Heart right ventricle (tissue), 16 donors: ENCODE measurements around the gene MBOAT2. TPM values are rescaled to one million over a fixed set of nuclear protein-coding genes. Genes with fewer than 3 reads are reported as not detected.
"Not testable (repeated sequence)": the region's sequence is repeated elsewhere in the genome, so short reads cannot be mapped to it uniquely, and the experiment has no call there.

Source experiments
- ATAC-seq, 8 donors: fragments of 200-7000 bp; cut with Tn5 transposase; one replicate each; pipeline ENCODE4 v1.9.1; 2020; ENCODE audit warnings: mild to moderate bottlenecking in 8 of 8, moderate library complexity in 8 of 8, moderate number of reproducible peaks in 1 of 8
- DNase-seq, 2 donors: peaks; one replicate each; pipeline ENCODE4 v3.0.0-alpha.2; 2020
- H3K27ac ChIP-seq, 10 donors: fragments of 200-600 bp; sonication (generic) in 2 of 10; one replicate each; pipeline versions ENCODE4 v1.5.0 to v1.8.0; 2020 to 2022; ENCODE audit warnings: mild to moderate bottlenecking in 3 of 10
- H3K27me3 ChIP-seq, 7 donors: fragments of 200-600 bp; one replicate each; pipeline ENCODE4 v1.8.0; 2021 to 2022; ENCODE audit warnings: mild to moderate bottlenecking in 2 of 7
- H3K36me3 ChIP-seq, 9 donors: fragments of 200-600 bp; sonication (generic) in 1 of 9; one replicate each; pipeline versions ENCODE4 v1.5.0 to v1.8.0; 2020 to 2022; ENCODE audit warnings: mild to moderate bottlenecking in 2 of 9
- H3K4me1 ChIP-seq, 9 donors: fragments of 200-600 bp; sonication (generic) in 1 of 9; one replicate each; pipeline versions ENCODE4 v1.5.0 to v1.8.0; 2020 to 2022; ENCODE audit warnings: mild to moderate bottlenecking in 4 of 9
- H3K4me3 ChIP-seq, 10 donors: fragments of 200-600 bp; sonication (generic) in 2 of 10; one replicate each; pipeline versions ENCODE4 v1.5.0 to v1.8.0; 2020 to 2022; ENCODE audit warnings: mild to moderate bottlenecking in 7 of 10, moderate library complexity in 2 of 10
- H3K9me3 ChIP-seq, 11 donors: fragments of 200-600 bp in 10 of 11; sonication (generic) in 2 of 11; one replicate each; pipeline versions ENCODE4 v1.5.0 to v1.8.0; 2013 to 2022; ENCODE audit warnings: mild to moderate bottlenecking in 2 of 11, control low read depth in 1 of 11, moderate library complexity in 1 of 11
- CTCF ChIP-seq, 9 donors: fragments of 200-600 bp; sonication (generic) in 2 of 9; IDR thresholded peaks; one replicate each; pipeline versions ENCODE4 v1.5.0 to v1.8.0; 2021 to 2022; ENCODE audit warnings: antibody characterized with exemption in 9 of 9, mild to moderate bottlenecking in 5 of 9, moderate library complexity in 1 of 9
- WGBS, 2 donors: extraction: QIAGEN DNeasy Blood & Tissue Kit; methylation state at CpG; one replicate each; pipeline ENCODE4 v1.1.7; 2013; ENCODE audit warnings: inconsistent platforms in 1 of 2; 5-methylcytosine and 5-hydroxymethylcytosine counted together
- intact Hi-C, 10 donors: fragments of 100-400 bp; cut with DNase I; formaldehyde crosslinking; loops; one replicate each; pipeline versions ENCODE4 v1.11.1 to v1.14.2; 2022
- polyA plus RNA-seq, 2 donors: library from polyadenylated mRNA; stranded (reverse); fragments of 200-250 nt; gene quantifications; one replicate each; pipeline ENCODE4 v1.2.3, GENCODE V29; 2013
- total RNA-seq, 10 donors: library from RNA; stranded (reverse); fragmentation: NEBNext Ultra II Directional in 3 of 10; extraction: Animal tissue kit (Norgen Biotek cat#: 25700) in 3 of 10; gene quantifications; one replicate each; pipeline versions ENCODE4 v1.2.1 to v1.2.4, GENCODE V29; 2021 to 2023
- donor health status: Arrhythmogenic right ventricular cardiomyopathy.
- donor health status: ischemic (EF 13 %, LVEDD 7.1; RV severe dilation, severe dysfunction).
- donor health status: healthy with polysubstance abuse.
- donor health status: DM: no; HTN: yes; CAD: no.
- donor health status: DM: no; HTN: no; CAD: no.
- donor health status: ischemic (EF 25% LVEDD 6.9; RV normal size, moderate dysfunction).
- donor health status: ischemic (EF 25% LVEDD 5.7; RV mildly dilated, moderate dysfunction).
- donor health status: healthy.
- donor health status: DM: yes; HTN: yes; CAD: no.
- donor health status: Ischemic cardiomyopathy.
- donor health status: ischemic (EF 35%, LVEDD 5.7; RV mildly dilated, moderate dysfunction).
- donor health status: nonischemic (EF 11% LVEDD 7.7; RV severe dilation, severe dysfunction).
- donor health status: DM: yes; HTN: yes; CAD: no.
- donor health status: PGD.
- donor health status: ischemic (EF 29% LVEDD 5.4; RV normal size, mild dysfunction).
- donor health status: nonischemic (EF 23%, LVEDD 6.1; RV moderate dilation, normal function).

Gene MBOAT2
- total and polyA plus RNA-seq, 12 donors: 6.3 to 35.3 (median 18.4) TPM

- H3K27me3 ChIP-seq: no peaks in the 10 kb centered on the region
- peaks cover 0 to 6% (median 0%) of the 10 kb centered on the region in 9 donors for H3K4me1 ChIP-seq
- H3K36me3 ChIP-seq: no peaks in the 10 kb centered on the region
- no peak overlapping the region for H3K27ac ChIP-seq
- DNase-seq (no peak), ATAC-seq (no peak)
- intact Hi-C loops: no loop called here
- WGBS, 2 donors: 86 to 91% methylated on average over 7 of the region's 7 CpGs
- no peak for TF ChIP-seq CTCF (IDR thresholded peaks at IDR 0.05)
- H3K4me3 ChIP-seq: no peak overlapping the region
- H3K9me3 ChIP-seq: peaks cover 0 to 4% (median 0%) of the 10 kb centered on the region in 11 donors
Observed at GRCh38 chr2:9045595-9045994, 42.1 kb upstream of the MBOAT2 start.

GRCh38 chr2:9043491-9043890, 40.0 kb upstream of the MBOAT2 start:
- H3K4me3 ChIP-seq, H3K27ac ChIP-seq, DNase-seq, H3K4me1 ChIP-seq, ATAC-seq, H3K9me3 ChIP-seq, H3K27me3 ChIP-seq, intact Hi-C loops, H3K36me3 ChIP-seq: not testable (repeated sequence)
- WGBS, 2 donors: 73 to 87% methylated on average over 1 to 2 of the region's 2 CpGs

GRCh38 chr2:9037166-9037565, 33.7 kb upstream of the MBOAT2 start:
- ATAC-seq (no peak), DNase-seq (no peak)
- H3K27ac ChIP-seq: no peak overlapping the region
- H3K27me3 ChIP-seq: no peaks in the 10 kb centered on the region
- peaks cover 0 to 16% (median 0%) of the 10 kb centered on the region in 11 donors for H3K9me3 ChIP-seq
- no peaks in the 10 kb centered on the region for H3K36me3 ChIP-seq
- intact Hi-C loops: no loop called here
- TF ChIP-seq CTCF (IDR thresholded peaks at IDR 0.05): no peak
- no peak overlapping the region for H3K4me3 ChIP-seq
- H3K4me1 ChIP-seq: peaks cover 0 to 5% (median 0%) of the 10 kb centered on the region in 9 donors
- WGBS, 2 donors: 34 to 40% methylated on average over 1 of the region's 1 CpG

GRCh38 chr2:9033385-9034168, 30.1 kb upstream of the MBOAT2 start:
- intact Hi-C loops: no loop called here
- ATAC-seq (no peak), DNase-seq (no peak)
- no peak overlapping the region for H3K27ac ChIP-seq
- H3K9me3 ChIP-seq: peaks cover 0 to 15% (median 0%) of the 10 kb centered on the region in 11 donors
- no peaks in the 10 kb centered on the region for H3K36me3 ChIP-seq
- H3K27me3 ChIP-seq: peaks cover 0 to 6% (median 0%) of the 10 kb centered on the region in 7 donors
- H3K4me3 ChIP-seq: no peak overlapping the region
- 56 to 70% methylated on average over 7 of the region's 7 CpGs for WGBS, 2 donors
- no peak for TF ChIP-seq CTCF (IDR thresholded peaks at IDR 0.05)
- peaks cover 0 to 12% (median 3%) of the 10 kb centered on the region in 9 donors for H3K4me1 ChIP-seq
